ENCODE measurements around the gene POLE3.
A peak's percentile ranks its signal among the peaks of the same experiment; 100 is the strongest.
"Not testable (repeated sequence)": the region's sequence is repeated elsewhere in the genome, so short reads cannot be mapped to it uniquely, and the experiment has no call there.

Gene POLE3

GRCh38 chr9:113401027-113401792 is 9.3 kb downstream of the POLE3 start, which contains the start of gene ALAD:
TSS of gene ALAD (minus strand) at chr9:113401284. CDS start at chr9:113393559, 7,725 bp downstream.
- DNase-seq, result peak; percentile 92

- no peak for DNase-seq
Observed at GRCh38 chr9:113399646-113400200, 10.8 kb downstream of the POLE3 start.

DNA sequence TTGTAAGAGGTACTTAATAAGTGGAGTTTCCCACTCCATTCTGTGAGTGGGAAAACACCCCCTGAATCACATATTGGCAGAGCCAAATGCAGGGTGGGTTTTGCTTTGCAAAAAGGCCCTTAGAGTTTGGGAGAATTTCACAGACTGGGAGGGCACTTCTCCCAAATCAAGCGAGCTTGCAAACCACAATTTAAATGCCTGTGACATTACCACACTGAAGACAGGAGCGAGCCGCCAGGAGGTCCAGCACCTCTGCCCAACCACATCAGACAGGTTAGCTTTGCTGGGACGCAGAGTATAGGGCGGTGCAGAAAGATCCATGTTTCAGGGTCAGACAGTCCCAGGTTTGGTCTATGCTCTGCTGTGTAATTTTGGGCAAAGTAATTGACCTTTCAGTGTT is 11.7 kb downstream of the POLE3 start:
- DNase-seq, result no peak

GRCh38 chr9:113397203-113397631 is 13.3 kb downstream of the POLE3 start:
- DNase-seq, result no peak

GRCh38 chr9:113395000-113395861 is 15.2 kb downstream of the POLE3 start:
- no peak for DNase-seq

DNA sequence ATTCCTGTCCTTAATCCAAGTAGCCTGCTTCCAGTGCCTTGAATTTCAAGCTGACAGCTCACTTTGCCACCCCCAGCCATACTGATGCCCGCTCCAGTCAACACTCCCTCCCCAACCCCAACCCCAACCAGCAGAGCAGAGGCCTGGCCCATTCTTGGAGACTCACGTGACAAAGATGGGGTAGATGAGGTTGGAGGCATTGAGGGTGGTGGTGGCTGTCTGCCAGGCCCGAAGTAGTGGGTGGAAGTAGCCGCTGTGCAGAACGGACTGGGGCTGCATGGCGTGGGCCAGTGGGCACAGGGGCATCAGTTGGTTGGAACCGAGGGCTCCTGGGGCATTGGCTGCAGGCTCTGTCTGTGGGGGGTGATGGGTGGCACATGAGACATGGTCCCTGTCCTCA is 17.2 kb downstream of the POLE3 start:
- DNase-seq, result no peak

GRCh38 chr9:113391917-113392316 is 18.6 kb downstream of the POLE3 start:
- DNase-seq, result no peak

GRCh38 chr9:113390192-113390960 is 20.1 kb downstream of the POLE3 start:
- no peak for DNase-seq

DNA sequence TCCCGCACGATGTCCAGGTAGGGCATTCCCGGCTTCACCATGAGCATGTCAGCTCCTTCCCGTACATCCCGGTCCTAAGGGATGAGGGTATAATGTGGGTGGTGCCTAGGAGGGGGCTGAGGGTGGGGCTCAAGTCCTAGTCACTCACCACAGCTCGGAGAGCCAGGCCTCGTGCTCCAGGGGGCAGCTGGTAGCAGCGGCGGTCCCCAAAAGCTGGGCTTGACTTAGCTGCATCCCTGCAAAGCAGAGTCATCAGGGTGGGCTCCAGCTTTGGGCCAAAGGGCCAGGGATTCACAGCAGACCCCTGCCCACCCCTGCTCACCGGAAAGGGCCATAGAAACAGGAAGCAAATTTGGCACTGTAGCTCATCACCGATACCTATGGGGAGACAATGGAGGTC is 21.0 kb downstream of the POLE3 start:
- DNase-seq, result no peak

- DNase-seq, result no peak
Observed at GRCh38 chr9:113388833-113389232, 21.6 kb downstream of the POLE3 start.

DNA sequence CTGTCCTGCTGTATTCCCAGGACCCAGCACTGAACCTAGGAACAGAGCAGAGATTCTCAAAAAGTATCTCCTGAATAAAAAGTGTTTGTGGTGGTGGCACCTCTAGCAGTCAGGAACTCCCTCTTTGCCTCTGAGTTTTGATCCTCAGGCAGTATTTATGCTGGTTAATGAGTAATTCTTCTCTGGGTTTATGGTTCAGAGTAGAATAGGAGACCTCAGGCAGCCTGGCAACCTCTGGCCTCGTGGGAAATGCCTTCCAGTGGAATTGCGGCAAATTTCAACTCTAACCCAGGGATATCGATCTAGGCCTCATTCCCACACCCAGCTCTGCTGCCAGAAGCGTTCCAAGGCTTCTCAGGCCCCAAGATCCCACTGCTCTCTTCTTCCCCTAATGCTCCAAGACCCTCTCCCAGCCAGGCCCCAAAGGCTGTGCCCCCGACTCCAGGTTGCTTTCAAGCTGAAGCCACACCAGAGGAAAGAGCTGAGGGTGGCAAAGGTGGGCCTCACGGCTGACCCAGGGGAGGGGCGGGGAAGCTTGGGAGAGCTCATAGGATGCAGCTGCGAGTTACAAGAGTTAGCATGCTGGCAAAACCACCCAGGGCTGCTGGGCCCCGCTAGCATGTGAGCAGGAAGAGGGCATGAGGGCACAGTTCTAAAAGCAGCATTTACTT is 22.8 kb downstream of the POLE3 start:
- DNase-seq, result no peak

DNA sequence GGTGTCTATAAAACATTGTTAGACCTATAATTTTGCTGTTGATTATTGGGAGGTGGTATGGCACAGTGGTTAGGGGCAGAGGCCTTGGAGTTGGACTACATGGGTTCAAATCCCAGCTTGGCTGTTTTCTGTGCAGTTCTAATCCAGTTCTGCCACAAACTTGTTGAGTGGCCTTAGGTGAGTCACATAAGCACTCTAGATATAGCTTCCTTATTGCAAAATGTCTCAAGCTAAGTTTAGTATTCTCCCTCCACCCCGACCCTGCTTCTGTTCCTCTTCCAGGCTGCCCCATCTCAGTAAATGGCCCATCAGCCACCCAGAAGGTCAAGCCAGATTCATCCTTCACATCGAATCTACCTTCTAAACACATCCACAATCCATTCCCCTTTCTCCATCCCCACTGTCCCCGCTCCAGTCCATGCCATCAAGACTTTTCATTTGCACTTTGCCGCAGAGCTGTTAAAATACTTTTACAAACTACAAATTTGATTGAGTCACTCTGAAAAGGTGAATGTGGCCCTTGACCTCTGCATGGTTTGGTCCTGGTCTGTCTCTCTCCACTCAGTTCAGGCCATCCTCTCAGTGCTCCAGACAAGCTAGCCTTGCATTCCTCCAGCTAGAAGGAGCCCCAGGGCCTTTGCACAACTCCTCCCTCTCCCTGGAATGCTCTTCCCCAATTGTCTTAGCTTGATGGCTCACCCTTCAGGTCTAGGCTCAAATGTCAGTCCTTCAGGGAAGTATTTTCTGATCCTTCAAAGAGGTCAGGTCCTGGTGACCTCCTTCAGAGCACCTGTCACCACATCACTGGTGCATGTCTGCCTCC is 23.7 kb downstream of the POLE3 start:
- DNase-seq, result no peak

GRCh38 chr9:113381909-113382411 is 28.5 kb downstream of the POLE3 start:
- no peak for DNase-seq

DNA sequence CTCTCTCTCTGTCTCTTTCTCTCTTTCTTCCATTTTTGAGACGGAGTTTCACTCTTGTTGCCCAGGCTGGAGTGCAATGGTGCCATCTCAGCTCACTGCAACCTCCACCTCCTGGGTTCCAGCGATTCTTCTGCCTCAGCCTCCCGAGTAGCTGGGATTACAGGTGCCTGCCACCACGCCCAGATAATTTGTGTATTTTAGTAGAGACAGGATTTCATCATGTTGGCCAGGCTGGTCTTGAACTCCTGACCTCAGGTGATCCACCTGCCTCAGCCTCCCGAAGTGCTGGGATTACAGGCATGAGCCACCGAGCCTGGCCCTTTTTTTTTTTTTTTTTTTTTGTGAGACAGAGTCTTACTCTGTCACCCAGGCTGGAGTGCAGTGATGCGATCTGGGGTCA is 29.0 kb downstream of the POLE3 start:
- DNase-seq, result not testable (repeated sequence)

- no peak for DNase-seq
Observed at GRCh38 chr9:113380869-113381378, 29.6 kb downstream of the POLE3 start.

DNA sequence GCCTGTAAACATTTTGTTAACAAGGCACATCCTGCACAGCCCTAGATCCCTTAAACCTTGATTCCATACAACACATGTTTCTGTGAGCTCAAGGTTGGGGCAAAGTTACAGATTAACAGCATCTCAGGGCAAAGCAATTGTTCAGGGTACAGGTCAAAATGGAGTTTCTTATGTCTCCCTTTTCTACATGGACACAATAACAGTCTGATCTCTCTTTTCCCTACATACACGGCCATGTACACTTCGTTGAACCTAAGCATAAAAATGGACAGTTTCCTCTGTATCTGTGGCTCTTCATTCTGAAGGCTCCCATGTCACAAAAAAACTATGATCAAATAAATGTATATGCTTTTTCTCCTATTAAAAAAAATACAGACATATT is 30.7 kb downstream of the POLE3 start:
- not testable (repeated sequence) for DNase-seq

DNA sequence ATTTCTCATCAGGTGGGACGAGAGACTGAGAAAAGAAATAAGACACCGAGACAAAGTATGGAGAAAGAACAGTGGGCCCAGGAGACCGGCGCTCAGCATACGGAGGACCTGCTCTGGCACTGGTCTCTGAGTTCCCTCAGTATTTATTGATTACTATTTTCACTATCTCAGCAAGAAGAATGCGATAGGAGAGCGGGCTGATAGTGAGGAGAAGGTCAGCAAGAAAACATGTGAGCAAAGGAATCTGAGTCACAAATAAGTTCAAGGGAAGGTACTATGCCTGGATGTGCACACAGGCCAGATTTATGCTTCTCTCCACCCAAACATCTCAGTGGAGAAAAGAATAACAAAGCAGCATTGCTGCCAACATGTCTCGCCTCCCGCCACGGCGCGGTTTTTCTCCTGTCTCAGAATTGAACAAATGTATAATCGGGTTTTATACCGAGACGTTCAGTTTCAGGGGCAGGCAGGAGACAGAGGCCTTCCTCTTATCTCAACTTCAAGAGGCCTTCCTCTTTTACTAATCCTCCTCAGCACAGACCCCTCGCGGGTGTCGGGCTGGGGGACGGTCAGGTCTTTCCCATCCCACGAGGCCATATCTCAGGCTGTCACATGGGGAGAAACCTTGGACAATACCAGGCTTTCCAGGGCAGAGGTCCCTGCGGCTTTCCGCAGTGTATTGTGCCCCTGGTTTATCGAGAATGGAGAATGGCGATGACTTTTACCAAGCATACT is 31.2 kb downstream of the POLE3 start:
- DNase-seq, result not testable (repeated sequence)

DNA sequence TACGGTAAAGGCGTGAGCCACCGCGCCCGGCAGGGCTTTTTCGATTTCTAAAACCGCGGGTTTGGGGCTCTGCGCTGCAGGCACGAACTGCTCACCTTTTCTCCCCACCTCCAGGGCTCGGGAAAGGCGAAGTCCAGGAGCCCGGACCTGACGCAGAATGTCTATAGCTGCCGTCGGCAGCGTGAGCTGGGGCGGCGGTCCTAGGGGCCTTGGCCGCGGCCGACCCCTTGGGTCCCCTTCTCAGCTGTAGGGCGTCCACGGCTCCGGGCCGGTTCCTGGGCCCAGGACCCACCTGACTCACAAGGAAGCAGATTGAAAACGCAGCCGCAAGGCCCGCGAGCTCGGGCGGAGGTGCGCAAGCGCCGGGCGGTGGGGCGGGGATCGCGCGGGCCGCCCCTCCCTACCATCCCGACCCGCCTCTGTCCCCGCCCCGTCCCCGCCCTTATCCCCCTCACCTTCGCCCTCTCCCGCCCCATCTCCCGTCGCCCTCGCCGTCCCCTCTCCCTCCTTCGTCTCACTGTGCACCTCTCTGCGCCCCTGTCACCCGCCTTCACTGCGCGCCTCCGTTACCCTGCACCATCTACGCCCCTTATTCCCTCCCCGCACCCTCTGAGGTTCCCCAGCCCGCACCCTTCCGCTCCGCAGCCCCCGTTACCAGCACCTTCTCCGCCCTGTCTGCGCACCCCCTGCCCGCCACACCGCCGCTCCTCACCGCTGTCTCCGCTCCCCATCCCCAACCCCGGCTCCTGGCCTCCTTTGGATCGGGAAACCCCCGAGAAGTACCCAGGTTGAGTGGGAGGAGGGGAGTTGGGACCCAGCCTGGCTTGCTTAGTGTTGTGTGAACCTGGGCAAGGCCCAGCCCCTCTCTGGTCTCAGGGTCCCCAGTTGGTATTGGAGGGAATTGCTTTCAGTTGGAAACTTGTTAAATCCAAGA is 33.6 kb downstream of the POLE3 start, which contains the start of gene HDHD3:
Gene HDHD3 (minus strand): TSS at position 353 of the 934 bp plus-strand sequence. CDS start 2,632 bp downstream, outside the sequence.
- DNase-seq, result peak; percentile 0
